ENCODE data around the gene UBR4.

DNA sequence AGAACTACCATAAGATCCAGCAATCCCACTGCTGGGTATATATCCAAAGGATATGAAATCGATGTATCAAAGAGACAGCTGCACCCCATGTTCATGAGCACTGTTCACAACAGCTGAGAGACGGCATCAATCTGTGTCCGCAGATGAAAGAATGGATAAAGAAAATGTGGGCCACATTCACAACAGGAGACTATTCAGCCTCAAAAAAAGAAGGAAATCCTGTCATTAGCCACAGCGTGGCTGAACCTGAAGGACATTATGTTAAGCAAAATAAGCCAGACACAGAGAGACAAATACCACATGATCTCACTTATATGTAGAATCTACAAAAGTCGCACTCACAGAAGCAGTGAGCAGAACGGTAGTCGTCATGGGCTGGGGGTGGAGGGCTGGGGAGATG is 154.4 kb downstream of the UBR4 start:
- TF ChIP-seq EP300 (IDR thresholded peaks at IDR 0.05; ENCODE audit: borderline replicate concordance) (no peak), TAF1 (IDR thresholded peaks at IDR 0.05; ENCODE audit: low read depth) (no peak), CREB1 (IDR thresholded peaks at IDR 0.05; ENCODE audit: low read depth) (no peak), FOXM1 (IDR thresholded peaks at IDR 0.05; ENCODE audit: borderline replicate concordance, low read depth) (no peak), YY1 (IDR thresholded peaks at IDR 0.05; ENCODE audit: low read depth) (no peak)
- TF ChIP-seq, protein P1, sequence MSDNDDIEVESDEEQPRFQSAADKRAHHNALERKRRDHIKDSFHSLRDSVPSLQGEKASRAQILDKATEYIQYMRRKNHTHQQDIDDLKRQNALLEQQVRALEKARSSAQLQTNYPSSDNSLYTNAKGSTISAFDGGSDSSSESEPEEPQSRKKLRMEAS (IDR thresholded peaks at IDR 0.05): no peak
